Superior temporal gyrus (tissue), 1 donor: ENCODE data around the gene NUDT22.

Source experiments
- DNase-seq: peaks from one replicate; pipeline ENCODE4 v3.0.0-alpha.2; 2016; ENCODE audit errors: extremely low spot score

The NUDT22 gene

DNA sequence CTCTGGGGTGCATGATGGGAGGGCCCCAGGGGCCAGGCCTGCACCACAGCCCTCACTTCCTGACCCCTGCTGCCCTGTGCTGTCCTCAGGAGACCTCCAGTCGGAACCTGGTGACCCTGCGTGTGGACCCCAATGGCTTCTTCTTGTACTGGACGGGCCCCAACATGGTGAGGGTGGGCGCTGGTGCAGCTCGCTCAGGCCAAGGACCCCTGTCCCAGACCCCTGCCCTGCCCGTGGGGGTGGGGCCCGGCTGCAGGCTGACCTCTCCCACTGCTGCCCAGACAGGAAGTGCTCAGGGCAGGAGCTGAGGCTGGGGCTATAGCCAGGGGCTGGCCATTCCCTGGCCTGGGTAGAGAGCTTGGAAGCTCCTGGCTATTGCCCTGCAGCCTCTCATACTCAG lies 28.3 kb downstream of the NUDT22 start:
- DNase-seq = no peak

DNA sequence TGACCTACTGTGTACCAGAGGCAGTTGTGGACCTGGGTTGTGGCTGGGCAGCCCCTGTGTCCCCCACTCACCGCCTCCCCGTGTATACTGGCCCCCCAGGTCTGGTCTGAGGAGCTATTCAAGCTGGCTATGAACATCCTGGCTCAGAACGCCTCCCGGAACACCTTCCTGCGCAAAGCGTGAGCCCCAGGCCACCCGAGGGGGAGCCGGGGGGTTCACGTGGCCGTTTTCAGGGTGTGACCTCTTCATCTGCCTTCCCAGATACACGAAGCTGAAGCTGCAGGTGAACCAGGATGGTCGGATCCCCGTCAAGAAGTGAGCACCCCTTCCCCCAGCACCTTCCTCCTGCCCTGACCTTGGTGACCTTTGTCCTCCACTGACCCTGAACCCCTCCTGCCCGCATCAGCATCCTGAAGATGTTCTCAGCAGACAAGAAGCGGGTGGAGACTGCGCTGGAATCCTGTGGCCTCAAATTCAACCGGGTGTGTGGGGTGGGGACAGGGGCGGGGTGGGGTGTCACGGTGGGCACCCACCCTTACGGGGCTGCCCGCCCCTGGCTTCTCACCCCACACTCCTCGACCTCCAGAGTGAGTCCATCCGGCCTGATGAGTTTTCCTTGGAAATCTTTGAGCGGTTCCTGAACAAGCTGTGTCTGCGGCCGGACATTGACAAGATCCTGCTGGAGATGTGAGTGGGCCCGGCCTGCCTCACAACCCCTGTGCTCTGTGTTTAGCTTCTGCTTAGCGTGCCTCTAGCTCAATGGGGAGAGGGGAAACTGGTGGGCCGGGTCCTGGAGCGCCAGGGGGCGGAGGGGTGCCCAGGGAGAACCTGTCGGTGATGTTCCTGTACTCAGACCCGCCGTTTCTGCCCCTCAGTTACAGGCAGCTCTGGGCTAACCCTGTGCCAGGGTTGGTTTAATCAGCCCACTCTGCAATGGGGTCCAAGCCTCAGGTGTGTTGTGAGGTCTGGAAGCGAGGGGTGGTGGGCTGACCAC lies 29.4 kb downstream of the NUDT22 start:
- DNase-seq = no peak

DNA sequence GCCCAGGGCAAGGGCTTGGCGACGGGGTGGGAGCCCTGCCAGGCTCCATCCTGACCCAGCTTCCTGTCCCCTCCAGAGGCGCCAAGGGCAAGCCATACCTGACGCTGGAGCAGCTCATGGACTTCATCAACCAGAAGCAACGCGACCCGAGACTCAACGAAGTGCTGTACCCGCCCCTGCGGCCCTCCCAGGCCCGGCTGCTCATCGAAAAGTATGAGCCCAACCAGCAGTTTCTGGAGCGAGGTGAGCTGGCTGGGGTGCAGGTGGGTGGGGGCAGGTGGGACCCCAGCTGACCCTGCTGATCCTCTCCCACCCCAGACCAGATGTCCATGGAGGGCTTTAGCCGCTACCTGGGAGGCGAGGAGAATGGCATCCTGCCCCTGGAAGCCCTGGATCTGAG lies 30.2 kb downstream of the NUDT22 start:
- DNase-seq = no peak

DNA sequence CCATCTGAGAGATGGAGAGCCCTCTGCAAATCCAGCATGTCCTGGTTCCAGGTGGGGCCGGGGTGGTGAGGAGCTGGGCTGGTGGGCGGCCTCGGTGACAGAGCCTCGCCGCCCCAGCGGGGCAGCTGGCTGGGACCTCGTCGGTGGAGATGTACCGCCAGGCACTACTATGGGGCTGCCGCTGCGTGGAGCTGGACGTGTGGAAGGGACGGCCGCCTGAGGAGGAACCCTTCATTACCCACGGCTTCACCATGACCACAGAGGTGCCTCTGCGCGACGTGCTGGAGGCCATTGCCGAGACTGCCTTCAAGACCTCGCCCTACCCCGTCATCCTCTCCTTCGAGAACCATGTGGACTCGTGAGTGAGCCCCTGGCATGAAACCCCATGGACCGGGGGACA lies 32.3 kb downstream of the NUDT22 start:
- DNase-seq = no peak

DNA sequence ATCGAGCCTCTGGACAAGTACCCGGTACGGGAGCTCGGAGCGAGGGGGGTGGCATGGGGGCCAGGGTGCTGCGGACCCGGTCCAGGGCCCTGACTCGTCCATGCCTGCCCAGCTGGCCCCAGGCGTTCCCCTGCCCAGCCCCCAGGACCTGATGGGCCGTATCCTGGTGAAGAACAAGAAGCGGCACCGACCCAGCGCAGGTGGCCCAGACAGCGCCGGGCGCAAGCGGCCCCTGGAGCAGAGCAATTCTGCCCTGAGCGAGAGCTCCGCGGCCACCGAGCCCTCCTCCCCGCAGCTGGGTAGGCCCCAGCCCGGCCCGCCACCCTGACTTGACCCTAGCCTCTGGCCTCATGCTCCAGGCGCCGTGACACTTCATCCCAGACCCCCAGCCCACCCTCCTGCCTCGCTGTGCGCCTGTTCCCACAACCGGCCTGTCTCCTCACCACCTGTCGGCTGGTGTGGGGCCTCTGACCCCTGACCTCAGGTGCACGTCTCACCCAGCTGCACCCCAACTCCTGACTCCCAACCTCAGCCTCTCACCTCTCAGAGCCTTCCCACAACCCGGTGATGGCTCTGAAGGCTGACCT lies 33.0 kb downstream of the NUDT22 start:
- no peak for DNase-seq

DNA sequence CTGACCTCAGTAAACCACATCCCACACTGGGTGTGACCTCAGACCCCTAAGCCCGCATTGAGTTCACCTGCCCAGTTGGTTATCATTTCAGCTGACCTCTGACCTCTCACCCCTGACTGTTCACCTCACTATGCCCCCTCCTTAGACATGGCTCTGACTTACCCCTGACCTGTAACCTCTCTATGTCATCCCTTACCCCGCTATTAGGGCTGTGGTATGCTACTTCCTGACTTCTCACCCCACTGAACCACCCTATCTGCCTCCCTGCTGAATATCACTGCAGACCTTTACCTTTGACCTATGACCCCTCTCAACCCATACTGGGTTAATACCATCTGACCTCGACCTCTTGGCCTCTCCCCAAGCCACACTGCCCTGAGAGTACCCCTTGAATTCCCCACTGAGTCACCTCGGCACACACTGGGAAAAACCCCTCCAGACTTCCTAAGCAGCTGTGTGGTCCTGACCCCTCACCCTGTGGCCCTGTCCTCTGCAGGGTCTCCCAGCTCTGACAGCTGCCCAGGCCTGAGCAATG lies 33.5 kb downstream of the NUDT22 start:
- DNase-seq = no peak

DNA sequence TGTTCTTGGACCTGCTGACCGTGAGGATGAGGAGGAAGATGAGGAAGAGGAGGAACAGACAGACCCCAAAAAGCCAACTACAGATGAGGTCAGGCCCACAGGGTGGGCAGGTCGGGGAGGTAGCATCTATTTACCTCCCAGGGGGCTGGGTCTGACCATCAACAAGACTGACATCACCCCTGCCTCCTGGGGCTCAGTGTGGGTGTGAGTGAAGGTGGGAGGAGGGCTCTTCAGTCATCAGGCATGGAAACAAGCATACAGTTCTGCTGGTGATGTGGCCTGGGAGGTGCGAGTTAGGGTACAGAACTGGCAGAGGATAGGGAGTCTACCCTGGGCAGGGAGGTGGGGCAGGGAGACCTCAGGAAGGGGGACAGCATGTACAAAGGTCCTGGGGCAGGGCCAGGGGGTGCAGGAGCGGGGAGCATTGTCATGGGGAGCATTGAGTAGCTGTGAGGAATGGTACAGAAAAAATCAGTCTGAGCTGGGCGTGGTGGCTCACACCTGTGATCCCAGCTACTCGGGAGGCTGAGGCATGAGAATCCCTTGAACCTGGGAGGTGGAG lies 34.2 kb downstream of the NUDT22 start:
- no peak for DNase-seq

DNA sequence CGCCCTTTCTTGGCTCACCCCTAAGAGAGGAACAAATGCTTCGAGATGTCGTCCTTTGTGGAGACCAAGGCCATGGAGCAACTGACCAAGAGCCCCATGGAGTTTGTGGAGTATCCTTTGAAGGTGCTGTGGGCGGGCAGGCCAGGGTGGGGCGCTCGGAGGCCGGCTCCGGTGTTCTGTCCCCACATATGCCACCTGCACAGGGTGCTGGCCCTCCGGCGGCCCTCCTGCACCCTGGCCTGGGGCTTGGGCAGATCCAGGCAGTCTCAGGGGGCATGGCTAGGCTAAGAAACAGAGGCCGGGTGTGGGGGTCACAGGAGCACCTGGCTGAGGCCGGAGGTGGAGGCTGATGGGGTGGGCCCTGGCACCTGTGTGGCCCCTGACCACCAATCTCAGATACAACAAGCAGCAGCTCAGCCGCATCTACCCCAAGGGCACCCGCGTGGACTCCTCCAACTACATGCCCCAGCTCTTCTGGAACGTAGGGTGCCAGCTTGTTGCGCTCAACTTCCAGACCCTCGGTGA lies 35.5 kb downstream of the NUDT22 start:
- DNase-seq = no peak

DNA sequence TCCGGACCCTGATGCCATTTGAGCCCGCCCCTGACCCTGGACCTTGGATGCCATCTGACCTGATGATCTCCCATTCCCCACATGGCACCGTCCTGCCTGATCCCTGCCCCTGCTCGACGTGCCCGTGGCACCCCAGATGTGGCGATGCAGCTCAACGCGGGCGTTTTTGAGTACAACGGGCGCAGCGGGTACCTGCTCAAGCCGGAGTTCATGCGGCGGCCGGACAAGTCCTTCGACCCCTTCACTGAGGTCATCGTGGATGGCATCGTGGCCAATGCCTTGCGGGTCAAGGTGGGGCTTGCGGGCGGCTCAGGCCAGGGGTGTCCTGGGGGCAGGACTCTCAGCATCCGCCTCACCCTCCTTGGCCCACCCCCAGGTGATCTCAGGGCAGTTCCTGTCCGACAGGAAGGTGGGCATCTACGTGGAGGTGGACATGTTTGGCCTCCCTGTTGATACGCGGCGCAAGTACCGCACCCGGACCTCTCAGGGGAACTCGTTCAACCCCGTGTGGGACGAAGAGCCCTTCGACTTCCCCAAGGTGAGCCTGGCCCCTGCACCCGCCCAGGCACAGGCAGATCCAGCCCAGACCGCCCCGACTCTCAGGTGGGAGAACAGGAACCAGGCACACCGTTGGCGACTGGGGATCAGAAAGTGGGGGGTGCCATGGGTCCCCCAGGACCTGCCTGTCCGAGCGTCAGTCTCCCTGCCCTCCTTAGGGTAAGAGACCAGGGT lies 36.4 kb downstream of the NUDT22 start:
- DNase-seq = no peak

DNA sequence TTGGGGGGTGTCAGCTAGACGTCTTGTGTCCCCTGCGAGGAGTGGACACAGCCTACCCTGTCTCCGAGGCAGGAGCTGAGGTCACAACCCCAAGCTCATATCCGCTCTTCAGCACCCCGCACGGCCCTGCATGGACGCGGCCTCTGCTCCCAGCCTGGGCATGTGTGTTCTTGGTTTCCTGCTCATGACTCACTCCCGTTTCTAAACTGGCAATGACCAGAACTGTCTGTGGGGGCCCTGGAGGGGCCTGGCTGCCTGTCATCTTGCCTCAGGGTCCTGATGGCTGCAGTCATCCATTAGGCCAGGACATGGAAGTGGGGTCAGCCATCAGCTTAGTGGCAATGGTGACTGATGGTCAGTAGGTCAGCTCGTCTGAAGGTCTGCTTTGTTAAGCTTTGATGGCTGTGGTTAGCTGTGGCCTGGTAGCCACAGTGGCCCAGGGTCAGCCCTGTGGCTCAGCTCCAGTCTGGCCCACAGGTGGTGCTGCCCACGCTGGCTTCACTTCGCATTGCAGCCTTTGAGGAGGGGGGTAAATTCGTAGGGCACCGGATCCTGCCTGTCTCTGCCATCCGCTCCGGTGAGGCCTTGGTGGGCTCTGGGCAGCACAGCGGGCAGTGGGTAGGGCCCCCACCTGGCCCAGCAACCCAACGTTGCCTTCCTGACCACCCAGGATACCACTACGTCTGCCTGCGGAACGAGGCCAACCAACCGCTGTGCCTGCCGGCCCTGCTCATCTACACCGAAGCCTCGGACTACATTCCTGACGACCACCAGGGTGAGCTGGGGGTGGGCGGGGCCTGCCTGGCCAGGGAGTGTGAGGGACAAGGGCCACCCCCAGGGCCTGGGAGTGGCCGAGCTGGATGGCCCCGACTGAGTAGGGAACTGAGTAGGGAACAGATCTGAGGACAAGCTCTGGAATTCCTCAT lies 37.2 kb downstream of the NUDT22 start:
- DNase-seq = no peak

DNA sequence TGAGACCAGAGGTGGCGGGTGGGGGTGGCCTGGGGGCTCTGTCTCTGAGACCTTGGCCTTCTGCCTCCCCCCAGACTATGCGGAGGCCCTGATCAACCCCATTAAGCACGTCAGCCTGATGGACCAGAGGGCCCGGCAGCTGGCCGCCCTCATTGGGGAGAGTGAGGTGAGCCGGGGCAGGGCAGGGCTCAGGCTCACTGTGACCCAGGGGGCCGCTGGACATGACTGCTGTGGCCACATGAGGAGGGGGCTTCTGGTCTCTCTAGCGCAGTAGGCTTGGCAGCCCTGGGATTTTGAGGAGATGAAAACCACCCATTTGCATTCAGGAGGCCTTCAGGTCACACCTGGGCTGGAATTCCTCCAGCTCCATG lies 37.9 kb downstream of the NUDT22 start:
- no peak for DNase-seq

DNA sequence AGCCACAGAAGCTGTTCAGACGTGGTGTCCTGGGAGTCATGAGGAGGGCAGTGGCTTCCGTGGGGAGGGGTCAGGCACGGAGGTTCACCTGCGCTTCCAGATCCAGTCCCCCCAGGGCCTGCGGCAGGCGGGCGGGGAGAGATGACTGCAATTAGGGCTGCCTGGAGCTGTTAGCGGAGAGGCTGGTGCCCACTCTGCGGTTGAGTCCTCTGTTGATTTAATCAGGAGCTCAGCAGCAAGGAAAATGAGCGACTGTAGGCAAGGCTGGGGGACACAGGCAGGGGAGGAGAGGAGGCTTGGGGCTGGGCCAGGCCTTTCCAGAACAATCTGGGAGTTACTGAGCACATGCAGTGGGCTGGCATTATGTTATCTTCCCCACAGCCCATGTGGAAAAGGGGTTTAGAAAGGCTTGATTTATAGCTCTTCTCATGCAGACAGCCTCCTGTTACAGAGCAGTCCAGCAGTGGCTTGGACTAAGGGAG lies 38.3 kb downstream of the NUDT22 start:
- no peak for DNase-seq

DNA sequence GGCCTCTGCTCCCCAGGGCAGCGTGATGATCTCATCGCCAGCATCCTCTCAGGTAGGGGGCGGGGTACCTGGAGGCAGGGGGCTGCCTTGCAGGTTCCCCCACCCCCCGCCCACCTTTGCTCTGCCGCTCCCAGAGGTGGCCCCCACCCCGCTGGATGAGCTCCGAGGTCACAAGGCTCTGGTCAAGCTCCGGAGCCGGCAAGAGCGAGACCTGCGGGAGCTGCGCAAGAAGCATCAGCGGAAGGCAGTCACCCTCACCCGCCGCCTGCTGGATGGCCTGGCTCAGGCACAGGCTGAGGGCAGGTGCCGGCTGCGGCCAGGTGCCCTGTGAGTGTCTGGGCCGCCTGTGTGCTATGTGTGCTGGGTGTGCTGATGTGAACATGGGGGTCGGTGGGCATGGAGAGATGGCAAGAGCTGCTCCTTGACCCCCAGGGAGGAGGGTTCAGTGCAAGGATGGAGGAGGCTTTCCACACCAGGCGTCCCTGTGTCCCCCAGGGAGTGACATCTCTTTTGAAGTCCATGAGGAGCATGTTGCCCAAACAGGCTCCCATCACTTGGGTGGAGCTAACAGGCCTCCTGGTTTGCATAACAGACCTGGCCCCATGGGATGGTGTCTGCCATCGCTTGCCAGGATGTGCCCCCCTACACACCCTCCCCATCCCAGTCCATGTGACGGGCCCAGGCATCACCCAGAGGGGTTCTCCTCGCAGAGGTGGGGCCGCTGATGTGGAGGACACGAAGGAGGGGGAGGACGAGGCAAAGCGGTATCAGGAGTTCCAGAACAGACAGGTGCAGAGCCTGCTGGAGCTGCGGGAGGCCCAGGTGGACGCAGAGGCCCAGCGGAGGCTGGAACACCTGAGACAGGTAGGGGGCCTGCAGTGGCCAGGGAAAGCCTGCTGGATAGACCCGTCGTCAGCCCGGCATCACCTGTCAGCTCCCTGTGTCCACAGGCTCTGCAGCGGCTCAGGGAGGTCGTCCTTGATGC lies 39.4 kb downstream of the NUDT22 start:
- no peak for DNase-seq

DNA sequence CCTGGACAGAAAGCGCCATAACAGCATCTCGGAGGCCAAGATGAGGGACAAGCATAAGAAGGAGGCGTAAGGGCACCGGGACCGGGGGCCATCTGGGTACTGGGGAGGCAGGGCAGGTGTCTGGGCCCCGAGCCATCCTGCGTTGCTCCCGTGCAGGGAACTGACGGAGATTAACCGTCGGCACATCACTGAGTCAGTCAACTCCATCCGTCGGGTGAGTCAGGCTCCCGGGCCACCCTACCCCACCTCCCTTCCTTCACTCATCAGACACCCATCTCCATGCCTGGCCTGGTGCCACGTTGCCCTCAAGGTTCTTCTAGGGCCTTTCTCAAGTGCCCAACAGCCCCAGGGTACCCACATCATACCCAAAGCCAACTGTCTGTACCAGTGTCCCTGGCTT lies 40.3 kb downstream of the NUDT22 start:
- no peak for DNase-seq

DNA sequence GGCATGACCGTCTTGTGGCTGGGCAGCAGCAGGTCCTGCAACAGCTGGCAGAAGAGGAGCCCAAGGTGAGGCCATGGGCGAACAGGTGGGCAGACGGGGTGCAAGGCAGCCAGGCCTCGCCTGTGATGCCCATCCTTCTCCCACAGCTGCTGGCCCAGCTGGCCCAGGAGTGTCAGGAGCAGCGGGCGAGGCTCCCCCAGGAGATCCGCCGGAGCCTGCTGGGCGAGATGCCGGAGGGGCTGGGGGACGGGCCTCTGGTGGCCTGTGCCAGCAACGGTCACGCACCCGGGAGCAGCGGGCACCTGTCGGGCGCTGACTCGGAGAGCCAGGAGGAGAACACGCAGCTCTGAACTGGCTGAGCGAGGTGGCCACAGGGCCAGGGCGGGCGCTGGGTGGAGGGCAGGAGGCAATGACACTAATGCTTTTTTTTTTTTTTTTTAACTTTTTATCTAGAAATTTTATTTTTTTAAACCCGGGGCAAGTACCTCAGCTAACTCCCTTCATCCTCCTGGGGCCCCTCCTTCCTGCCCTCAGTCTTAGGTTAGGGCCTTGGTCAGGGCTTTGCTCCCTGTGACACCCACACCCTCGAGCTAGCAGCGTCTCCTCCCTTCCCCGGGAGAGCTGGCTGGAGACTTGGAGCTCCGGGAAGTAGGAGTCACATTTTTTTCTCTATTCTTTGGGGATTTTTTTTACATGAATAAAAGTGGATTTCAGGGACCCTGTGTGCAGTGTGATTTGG lies 41.3 kb downstream of the NUDT22 start:
- no peak for DNase-seq

DNA sequence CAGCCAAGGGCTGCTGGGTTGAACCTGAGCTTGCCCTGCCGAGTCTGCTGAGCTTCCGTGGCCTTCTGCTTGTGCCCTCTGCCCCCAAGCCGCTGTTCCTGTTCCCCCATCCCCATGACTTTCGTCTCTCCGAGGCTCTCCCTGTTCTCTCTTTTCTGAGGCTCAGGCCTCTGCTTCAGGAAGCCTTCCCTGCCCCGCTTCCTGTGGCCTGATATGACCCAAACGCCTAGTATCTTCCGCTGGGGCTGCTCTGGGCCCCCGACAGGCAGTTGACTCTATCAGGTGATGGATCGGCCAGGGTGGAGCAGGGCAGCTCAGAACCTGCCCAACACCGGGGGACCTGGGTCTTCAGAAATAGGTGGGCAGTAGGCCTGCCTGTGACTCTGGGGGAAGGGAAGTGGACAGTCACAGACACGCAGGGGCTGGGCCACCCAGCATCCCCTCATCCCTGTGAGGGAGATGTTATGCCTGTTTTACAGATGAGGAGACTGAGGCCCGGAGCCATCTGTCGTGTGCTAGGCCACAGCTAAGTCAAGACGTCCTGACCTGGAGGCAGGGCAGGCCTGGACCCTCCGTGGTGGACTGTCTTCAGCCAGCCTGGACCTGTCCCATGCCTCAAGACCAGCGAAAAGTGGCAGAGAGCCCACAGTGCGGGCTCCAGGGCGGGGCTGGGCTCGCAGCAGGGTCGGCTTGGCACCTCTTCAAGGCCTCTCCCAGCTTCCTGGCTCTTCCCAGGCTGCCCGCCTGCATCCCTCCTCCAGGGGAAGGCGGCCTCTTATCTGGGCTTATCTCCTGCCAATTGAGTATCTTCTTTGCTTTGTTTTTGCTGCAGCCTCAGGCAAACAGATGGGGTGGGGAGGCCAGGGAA lies 42.2 kb downstream of the NUDT22 start:
- no peak for DNase-seq

DNA sequence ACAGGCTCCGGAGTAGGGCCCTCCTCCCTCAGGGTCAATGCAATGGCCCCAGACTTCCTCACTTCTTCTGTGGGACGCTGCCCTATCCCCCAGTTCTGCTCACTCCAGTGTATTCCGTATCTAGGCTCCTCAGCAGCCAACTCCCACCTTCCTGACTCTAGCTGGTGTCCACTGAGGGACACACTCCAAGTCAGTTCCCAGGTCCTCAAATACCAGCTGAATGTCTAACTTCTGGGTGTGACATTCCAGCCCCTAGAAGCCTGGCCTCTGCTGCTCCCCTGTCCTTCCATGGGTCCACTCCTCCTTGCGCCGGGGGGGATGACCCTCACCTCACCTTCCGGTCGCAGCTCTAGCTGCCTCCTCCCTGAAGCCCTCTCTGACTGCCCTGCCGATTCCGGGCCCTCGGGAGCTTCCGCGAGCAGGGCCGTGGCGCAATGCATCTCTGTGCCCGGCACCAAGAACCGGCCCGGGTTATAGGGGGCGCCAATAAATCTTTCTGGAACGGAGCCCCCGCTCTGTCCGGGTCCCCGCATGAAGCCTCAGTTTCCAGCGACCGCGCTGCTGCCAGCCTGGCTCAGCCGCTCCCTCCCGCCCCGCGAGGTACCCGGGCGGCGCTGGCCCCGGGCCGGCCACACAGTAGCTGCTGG lies 42.9 kb downstream of the NUDT22 start:
- DNase-seq = no peak
